GM11168 (cell line): ENCODE results near the gene CPAMD8.
"Not testable (repeated sequence)": the region's sequence is repeated elsewhere in the genome, so short reads cannot be mapped to it uniquely, and the experiment has no call there.

ENCODE experiments used
- in situ Hi-C: fragments of 300-500 bp; cut with MboI; formaldehyde crosslinking; loops from one replicate; pipeline ENCODE4 v1.12.0; 2022; ENCODE audit warnings: low sequenced_read_pairs; ENCODE audit not compliant: unreplicated experiment

CPAMD8 gene

GRCh38 chr19:16882146-16882545 lies 144.5 kb downstream of the CPAMD8 start:
- in situ Hi-C loops = no loop called here

- in situ Hi-C loops = no loop called here
Measured at GRCh38 chr19:16880884-16881554, 145.6 kb downstream of the CPAMD8 start.

GRCh38 chr19:16878181-16878965 lies 148.2 kb downstream of the CPAMD8 start:
- in situ Hi-C loops = no loop called here

GRCh38 chr19:16877581-16877980 lies 149.0 kb downstream of the CPAMD8 start:
- in situ Hi-C loops = no loop called here

- in situ Hi-C loops = no loop called here
Measured at GRCh38 chr19:16876904-16877361, 149.7 kb downstream of the CPAMD8 start.

GRCh38 chr19:16875584-16876555 lies 150.7 kb downstream of the CPAMD8 start:
- in situ Hi-C loops = no loop called here

GRCh38 chr19:16874978-16875299 lies 151.7 kb downstream of the CPAMD8 start:
- in situ Hi-C loops = not testable (repeated sequence)

- in situ Hi-C loops = no loop called here
Measured at GRCh38 chr19:16874250-16874977, 152.2 kb downstream of the CPAMD8 start.

- in situ Hi-C loops = no loop called here
Measured at GRCh38 chr19:16873594-16873993, 153.0 kb downstream of the CPAMD8 start.

GRCh38 chr19:16872728-16873127 lies 153.9 kb downstream of the CPAMD8 start:
- in situ Hi-C loops = no loop called here

GRCh38 chr19:16871871-16872270 lies 154.7 kb downstream of the CPAMD8 start:
- in situ Hi-C loops = no loop called here

- in situ Hi-C loops = no loop called here
Measured at GRCh38 chr19:16869331-16869972, 157.2 kb downstream of the CPAMD8 start.

- in situ Hi-C loops = no loop called here
Measured at GRCh38 chr19:16868423-16869130, 158.0 kb downstream of the CPAMD8 start.

GRCh38 chr19:16867211-16867610 lies 159.4 kb downstream of the CPAMD8 start:
- in situ Hi-C loops = no loop called here

GRCh38 chr19:16862826-16863415 lies 163.7 kb downstream of the CPAMD8 start:
- in situ Hi-C loops = no loop called here

- in situ Hi-C loops = no loop called here
Measured at GRCh38 chr19:16861834-16862233, 164.8 kb downstream of the CPAMD8 start.

GRCh38 chr19:16861011-16861410 lies 165.6 kb downstream of the CPAMD8 start:
- in situ Hi-C loops = no loop called here

- in situ Hi-C loops = no loop called here
Measured at GRCh38 chr19:16860118-16860517, 166.5 kb downstream of the CPAMD8 start.

GRCh38 chr19:16859626-16860025 lies 167.0 kb downstream of the CPAMD8 start:
- in situ Hi-C loops = no loop called here
